Heart left ventricle (tissue), 16 donors: ENCODE measurements around the gene DHFR2. TPM values are rescaled to one million over a fixed set of nuclear protein-coding genes. Genes with fewer than 3 reads are reported as not detected.

Experiments
- ATAC-seq, 4 donors: fragments of 200-7000 bp; cut with Tn5 transposase; one replicate each; pipeline ENCODE4 v1.9.1; 2020 to 2022; ENCODE audit warnings: moderate library complexity in 4 of 4, mild to moderate bottlenecking in 3 of 4, moderate number of reproducible peaks in 1 of 4
- DNase-seq, 5 donors: peaks; one replicate each; pipeline ENCODE4 v3.0.0-alpha.2; 2020
- H3K27ac ChIP-seq, 12 donors: fragments of 200-600 bp; sonication (generic) in 4 of 12; one replicate each; pipeline versions ENCODE4 v1.5.0 to v1.8.0; 2016 to 2022; ENCODE audit warnings: mild to moderate bottlenecking in 2 of 12
- H3K27me3 ChIP-seq, 9 donors: fragments of 200-600 bp; sonication (generic) in 2 of 9; one replicate each; pipeline versions ENCODE4 v1.5.1 to v1.8.0; 2016 to 2022; ENCODE audit warnings: mild to moderate bottlenecking in 3 of 9
- H3K36me3 ChIP-seq, 9 donors: fragments of 200-600 bp; sonication (generic) in 2 of 9; one replicate each; pipeline versions ENCODE4 v1.5.0 to v1.8.0; 2018 to 2022; ENCODE audit warnings: mild to moderate bottlenecking in 2 of 9
- H3K4me1 ChIP-seq, 12 donors: fragments of 200-600 bp; sonication (generic) in 4 of 12; one replicate each; pipeline versions ENCODE4 v1.5.0 to v1.8.0; 2016 to 2022; ENCODE audit warnings: mild to moderate bottlenecking in 3 of 12
- H3K4me3 ChIP-seq, 12 donors: fragments of 200-600 bp; sonication (generic) in 4 of 12; one replicate each; pipeline versions ENCODE4 v1.5.0 to v1.8.0; 2017 to 2022; ENCODE audit warnings: mild to moderate bottlenecking in 9 of 12, moderate library complexity in 4 of 12
- H3K9me3 ChIP-seq, 12 donors: fragments of 200-600 bp; sonication (generic) in 4 of 12; one replicate each; pipeline versions ENCODE4 v1.5.0 to v1.8.0; 2016 to 2022; ENCODE audit warnings: mild to moderate bottlenecking in 1 of 12
- CTCF ChIP-seq, 12 donors: fragments of 200-600 bp; sonication (generic) in 4 of 12; IDR thresholded peaks; one replicate each; pipeline versions ENCODE4 v1.5.0 to v1.8.0; 2018 to 2022; ENCODE audit warnings: antibody characterized with exemption in 12 of 12, mild to moderate bottlenecking in 5 of 12
- POLR2A ChIP-seq, 2 donors: fragments of 450-650 bp; IDR thresholded peaks; one replicate each; pipeline ENCODE4 v1.6.1; 2017; ENCODE audit warnings: antibody characterized with exemption in 2 of 2, mild to moderate bottlenecking in 2 of 2, moderate library complexity in 2 of 2
- WGBS, 4 donors: extraction: QIAGEN DNeasy Blood & Tissue Kit in 2 of 4; methylation state at CpG; one replicate each; pipeline versions ENCODE4 v1.1.5 to v1.1.7; 2013 to 2018; 5-methylcytosine and 5-hydroxymethylcytosine counted together
- intact Hi-C, 10 donors: fragments of 100-400 bp; cut with DNase I; formaldehyde crosslinking; loops; one replicate each; pipeline versions ENCODE4 v1.11.1 to v1.14.2; 2022
- polyA plus RNA-seq, 2 donors: library from polyadenylated mRNA; stranded (reverse); fragments of 200-250 nt; gene quantifications; one replicate each; pipeline ENCODE4 v1.2.3, GENCODE V29; 2013
- total RNA-seq, 9 donors: library from RNA; depleted of rRNA in 2 of 9; stranded (reverse); fragments of >200 nt in 2 of 9; fragmentation: NEBNext Ultra II Directional in 3 of 9; extraction: Animal tissue kit (Norgen Biotek cat#: 25700) in 3 of 9; gene quantifications; one replicate each; pipeline versions ENCODE4 v1.1.0 to v1.2.4, GENCODE V29; 2016 to 2023
- donor health status: ischemic (EF 13 %, LVEDD 7.1; RV severe dilation, severe dysfunction).
- donor health status: healthy with polysubstance abuse.
- donor health status: DM: no; HTN: yes; CAD: no.
- donor health status: DM: no; HTN: no; CAD: no.
- donor health status: ischemic (EF 25% LVEDD 6.9; RV normal size, moderate dysfunction).
- donor health status: ischemic (EF 25% LVEDD 5.7; RV mildly dilated, moderate dysfunction).
- donor health status: healthy.
- donor health status: DM: yes; HTN: yes; CAD: no.
- donor health status: ischemic (EF 35%, LVEDD 5.7; RV mildly dilated, moderate dysfunction).
- donor health status: nonischemic (EF 11% LVEDD 7.7; RV severe dilation, severe dysfunction).
- donor health status: DM: yes; HTN: yes; CAD: no.
- donor health status: PGD.
- donor health status: ischemic (EF 29% LVEDD 5.4; RV normal size, mild dysfunction).
- donor health status: nonischemic (EF 23%, LVEDD 6.1; RV moderate dilation, normal function).

DHFR2 gene
- total and polyA plus RNA-seq, 11 donors, result 1.6 to 5.4 (median 3.6) TPM

- H3K9me3 ChIP-seq, result no peaks in the 10 kb centered on the region
- no peaks in the 10 kb centered on the region for H3K36me3 ChIP-seq
- H3K27me3 ChIP-seq, result no peaks in the 10 kb centered on the region
- DNase-seq (no peak), ATAC-seq (no peak)
- intact Hi-C loops, result no loop called here
- TF ChIP-seq CTCF (IDR thresholded peaks at IDR 0.05), result no peak
- TF ChIP-seq POLR2A (IDR thresholded peaks at IDR 0.05), result no peak
- peaks cover 0 to 7% (median 0%) of the 10 kb centered on the region in 12 donors for H3K4me1 ChIP-seq
- no peak overlapping the region for H3K27ac ChIP-seq
- WGBS, 4 donors, result 86 to 92% (median 90%) methylated on average over 3 of the region's 3 CpGs
- no peak overlapping the region for H3K4me3 ChIP-seq
These were observed 51.4 kb downstream of the DHFR2 start for GRCh38 chr3:94011233-94011711.

- ATAC-seq (no peak), DNase-seq (no peak)
- 93 to 99% (median 97%) methylated on average over 2 of the region's 2 CpGs for WGBS, 4 donors
- Histone ChIP-seq H3K27me3 (no peaks in the 10 kb centered on the region), H3K27ac (no peak overlapping the region), H3K4me1 (peaks cover 0 to 7% (median 0%) of the 10 kb centered on the region in 12 donors), H3K36me3 (no peaks in the 10 kb centered on the region), H3K9me3 (no peaks in the 10 kb centered on the region), H3K4me3 (no peak overlapping the region)
- intact Hi-C loops, result no loop called here
- TF ChIP-seq POLR2A (IDR thresholded peaks at IDR 0.05) (no peak), CTCF (IDR thresholded peaks at IDR 0.05) (no peak)
These were observed 53.1 kb downstream of the DHFR2 start for GRCh38 chr3:94009608-94010007.

- H3K27ac ChIP-seq, result no peak overlapping the region
- peaks cover 0 to 7% (median 0%) of the 10 kb centered on the region in 12 donors for H3K4me1 ChIP-seq
- ATAC-seq (no peak), DNase-seq (no peak)
- 89 to 92% (median 90%) methylated on average over 2 of the region's 2 CpGs for WGBS, 4 donors
- intact Hi-C loops, result no loop called here
- TF ChIP-seq CTCF (IDR thresholded peaks at IDR 0.05) (no peak), POLR2A (IDR thresholded peaks at IDR 0.05) (no peak)
- no peaks in the 10 kb centered on the region for H3K9me3 ChIP-seq
- H3K36me3 ChIP-seq, result no peaks in the 10 kb centered on the region
- no peaks in the 10 kb centered on the region for H3K27me3 ChIP-seq
- H3K4me3 ChIP-seq, result no peak overlapping the region
These were observed 54.5 kb downstream of the DHFR2 start for GRCh38 chr3:94008253-94008652.

Other genes with a start within 250 kb of the DHFR2 start
- 100 to 1,000 TPM in 3 of 9 donors, 10 to 100 TPM in 6; 45.9 to 203 (median 69.3) TPM for gene PROS1, start 89.0 kb downstream of the DHFR2 start, total RNA-seq
- gene PROS1, start 89.0 kb downstream of the DHFR2 start, polyA plus RNA-seq, result 10 to 100 TPM; 20.4 to 44.4 TPM
- gene ARL13B, start 82.8 kb downstream of the DHFR2 start, total RNA-seq, result 1 to 10 TPM; 3.1 to 9.0 (median 5.4) TPM
- gene ARL13B, start 82.8 kb downstream of the DHFR2 start, polyA plus RNA-seq, result 1 to 10 TPM; 1.7 to 3.7 TPM
- under 1 TPM in 1 of 9 donors, not detected in 8; 0.25 TPM for gene STX19, start 34.3 kb downstream of the DHFR2 start, total RNA-seq
- not detected for gene STX19, start 34.3 kb downstream of the DHFR2 start, polyA plus RNA-seq
- 10 to 100 TPM in 1 of 9 donors, 1 to 10 TPM in 8; 4.1 to 11.2 (median 7.5) TPM for gene NSUN3, start 145 bp upstream of the DHFR2 start, total RNA-seq
- 1 to 10 TPM; 2.9 to 7.2 TPM for gene NSUN3, start 145 bp upstream of the DHFR2 start, polyA plus RNA-seq